ENCODE measurements around the gene GSG1L2.

The GSG1L2 gene

DNA sequence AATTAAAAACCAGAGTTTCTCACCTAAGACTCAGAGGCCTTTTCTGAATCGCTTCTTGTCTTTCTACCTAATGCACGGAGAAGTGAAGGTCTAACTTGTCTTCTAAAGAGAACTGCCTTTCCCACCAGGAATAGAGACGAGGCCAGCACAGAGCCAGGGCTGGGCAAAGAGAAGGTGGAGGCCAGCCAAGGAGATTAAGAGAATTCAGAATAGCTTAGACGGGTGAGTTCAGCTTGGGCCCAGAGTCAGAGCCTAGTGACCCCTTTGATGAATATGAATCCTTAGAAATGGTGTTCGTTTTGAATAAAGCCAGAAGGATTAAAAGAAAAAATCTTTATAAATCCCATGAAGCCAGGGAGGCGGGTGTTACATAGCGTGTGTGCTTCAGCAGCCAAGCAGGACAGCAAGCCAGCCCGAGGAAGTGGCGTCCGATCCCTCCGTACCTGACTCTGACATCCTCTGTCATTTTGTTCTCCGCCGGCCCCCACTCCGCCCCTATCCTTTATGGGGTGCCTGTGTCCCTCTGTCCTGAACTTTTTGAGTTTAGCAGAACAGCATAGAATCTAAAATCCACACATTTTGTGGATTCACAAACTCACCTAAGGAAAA, 7.4 kb downstream of the GSG1L2 start:
- TF ChIP-seq, protein P1, sequence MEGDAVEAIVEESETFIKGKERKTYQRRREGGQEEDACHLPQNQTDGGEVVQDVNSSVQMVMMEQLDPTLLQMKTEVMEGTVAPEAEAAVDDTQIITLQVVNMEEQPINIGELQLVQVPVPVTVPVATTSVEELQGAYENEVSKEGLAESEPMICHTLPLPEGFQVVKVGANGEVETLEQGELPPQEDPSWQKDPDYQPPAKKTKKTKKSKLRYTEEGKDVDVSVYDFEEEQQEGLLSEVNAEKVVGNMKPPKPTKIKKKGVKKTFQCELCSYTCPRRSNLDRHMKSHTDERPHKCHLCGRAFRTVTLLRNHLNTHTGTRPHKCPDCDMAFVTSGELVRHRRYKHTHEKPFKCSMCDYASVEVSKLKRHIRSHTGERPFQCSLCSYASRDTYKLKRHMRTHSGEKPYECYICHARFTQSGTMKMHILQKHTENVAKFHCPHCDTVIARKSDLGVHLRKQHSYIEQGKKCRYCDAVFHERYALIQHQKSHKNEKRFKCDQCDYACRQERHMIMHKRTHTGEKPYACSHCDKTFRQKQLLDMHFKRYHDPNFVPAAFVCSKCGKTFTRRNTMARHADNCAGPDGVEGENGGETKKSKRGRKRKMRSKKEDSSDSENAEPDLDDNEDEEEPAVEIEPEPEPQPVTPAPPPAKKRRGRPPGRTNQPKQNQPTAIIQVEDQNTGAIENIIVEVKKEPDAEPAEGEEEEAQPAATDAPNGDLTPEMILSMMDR (IDR thresholded peaks at IDR 0.05; ENCODE audit: low read length), result no peak
- Histone ChIP-seq H3K4me2 (ENCODE audit: low read length) (no peak overlapping the region), H3K79me2 (ENCODE audit: insufficient read depth, low read length) (no peaks in the 10 kb centered on the region), H3F3A (ENCODE audit: insufficient read depth, low read length) (no peaks in the 10 kb centered on the region), H3K27ac (ENCODE audit: low read depth, low read length, poor library complexity, severe bottlenecking) (no peak overlapping the region), H2AFZ (ENCODE audit: low read length) (no peak overlapping the region), H3K4me1 (ENCODE audit: insufficient read depth, low read length, severe bottlenecking) (no peaks in the 10 kb centered on the region), H4K20me1 (ENCODE audit: insufficient read depth, low read length) (no peaks in the 10 kb centered on the region), H3K9me2 (ENCODE audit: low read depth, low read length) (no peaks in the 10 kb centered on the region), H3K4me3 (ENCODE audit: low read depth, low read length, poor library complexity, severe bottlenecking) (no peak overlapping the region), H3K9ac (ENCODE audit: low read length) (no peak overlapping the region), H3K9me3 (ENCODE audit: low read length) (no peaks in the 10 kb centered on the region), H3K27me3 (ENCODE audit: insufficient read depth, low read length) (0 out of 2 replicates have a peak, but pooled peaks cover 3% of the 10 kb centered on the region), H3K36me3 (ENCODE audit: insufficient read depth, low read length) (no peaks in the 10 kb centered on the region)

- TF ChIP-seq, protein P1 (IDR thresholded peaks at IDR 0.05; ENCODE audit: low read length), result no peak
- no peak for TF ChIP-seq EZH2 (IDR thresholded peaks at IDR 0.05; ENCODE audit: borderline replicate concordance, low read length)
- no peak overlapping the region for H3K4me3 ChIP-seq (ENCODE audit: low read depth, low read length, poor library complexity, severe bottlenecking)
Observed at GRCh38 chr17:9813166-9813565, 8.7 kb downstream of the GSG1L2 start.

DNA sequence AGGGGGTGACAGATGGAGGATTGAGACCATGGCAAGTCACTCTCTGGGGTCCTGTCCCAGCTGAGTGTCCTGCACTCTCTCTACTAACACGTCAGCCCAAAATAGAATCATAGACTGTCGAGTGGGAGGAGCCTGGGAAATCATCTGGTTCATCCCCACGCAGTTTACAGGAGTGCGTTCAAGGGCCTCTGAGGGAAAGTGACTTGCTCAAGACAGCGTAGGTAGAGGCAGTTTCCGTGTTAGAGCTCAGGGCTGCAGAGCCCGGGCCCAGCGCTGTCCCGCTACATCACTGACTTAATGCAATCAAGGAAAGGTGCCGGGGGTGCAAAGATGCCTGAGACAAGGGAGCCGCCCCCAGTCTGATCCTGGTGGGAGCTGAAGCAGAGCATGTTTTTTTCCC, 10.3 kb downstream of the GSG1L2 start:
- H3K4me3 ChIP-seq (ENCODE audit: low read depth, low read length, poor library complexity, severe bottlenecking), result no peak overlapping the region
- H3K4me1 ChIP-seq (ENCODE audit: insufficient read depth, low read length, severe bottlenecking), result no peaks in the 10 kb centered on the region
- H3K9me3 ChIP-seq (ENCODE audit: low read length), result no peaks in the 10 kb centered on the region
- H3K79me2 ChIP-seq (ENCODE audit: insufficient read depth, low read length), result no peaks in the 10 kb centered on the region
- H4K20me1 ChIP-seq (ENCODE audit: insufficient read depth, low read length), result no peaks in the 10 kb centered on the region
- 0 out of 2 replicates have a peak, but pooled peaks cover 3% of the 10 kb centered on the region for H3K27me3 ChIP-seq (ENCODE audit: insufficient read depth, low read length)
- H3K4me2 ChIP-seq (ENCODE audit: low read length), result no peak overlapping the region
- no peaks in the 10 kb centered on the region for H3K9me2 ChIP-seq (ENCODE audit: low read depth, low read length)
- TF ChIP-seq, protein P1 (IDR thresholded peaks at IDR 0.05; ENCODE audit: low read length), result no peak
- no peak for TF ChIP-seq EZH2 (IDR thresholded peaks at IDR 0.05; ENCODE audit: borderline replicate concordance, low read length)
- H3K36me3 ChIP-seq (ENCODE audit: insufficient read depth, low read length), result no peaks in the 10 kb centered on the region
- no peak overlapping the region for H2AFZ ChIP-seq (ENCODE audit: low read length)
- no peaks in the 10 kb centered on the region for H3F3A ChIP-seq (ENCODE audit: insufficient read depth, low read length)
- no peak overlapping the region for H3K27ac ChIP-seq (ENCODE audit: low read depth, low read length, poor library complexity, severe bottlenecking)
- no peak overlapping the region for H3K9ac ChIP-seq (ENCODE audit: low read length)

More at GRCh38 chr17:9813166-9813565, 8.7 kb downstream of the GSG1L2 start:
- Histone ChIP-seq H4K20me1 (ENCODE audit: insufficient read depth, low read length) (no peaks in the 10 kb centered on the region), H3F3A (ENCODE audit: insufficient read depth, low read length) (no peaks in the 10 kb centered on the region), H3K9me2 (ENCODE audit: low read depth, low read length) (no peaks in the 10 kb centered on the region), H3K4me1 (ENCODE audit: insufficient read depth, low read length, severe bottlenecking) (no peaks in the 10 kb centered on the region), H3K27me3 (ENCODE audit: insufficient read depth, low read length) (0 out of 2 replicates have a peak, but pooled peaks cover 3% of the 10 kb centered on the region), H3K27ac (ENCODE audit: low read depth, low read length, poor library complexity, severe bottlenecking) (no peak overlapping the region), H3K79me2 (ENCODE audit: insufficient read depth, low read length) (no peaks in the 10 kb centered on the region), H3K36me3 (ENCODE audit: insufficient read depth, low read length) (no peaks in the 10 kb centered on the region), H2AFZ (ENCODE audit: low read length) (no peak overlapping the region), H3K9ac (ENCODE audit: low read length) (no peak overlapping the region), H3K9me3 (ENCODE audit: low read length) (no peaks in the 10 kb centered on the region), H3K4me2 (ENCODE audit: low read length) (no peak overlapping the region)
